Measurements from ENCODE around the gene HDDC3.
"Not testable (repeated sequence)": the region's sequence is repeated elsewhere in the genome, so short reads cannot be mapped to it uniquely, and the experiment has no call there.

HDDC3 gene

GRCh38 chr15:90909976-90910375 lies 22.4 kb downstream of the HDDC3 start:
- DNase-seq (ENCODE audit: low read depth in 3 of 3) = no peak

DNA sequence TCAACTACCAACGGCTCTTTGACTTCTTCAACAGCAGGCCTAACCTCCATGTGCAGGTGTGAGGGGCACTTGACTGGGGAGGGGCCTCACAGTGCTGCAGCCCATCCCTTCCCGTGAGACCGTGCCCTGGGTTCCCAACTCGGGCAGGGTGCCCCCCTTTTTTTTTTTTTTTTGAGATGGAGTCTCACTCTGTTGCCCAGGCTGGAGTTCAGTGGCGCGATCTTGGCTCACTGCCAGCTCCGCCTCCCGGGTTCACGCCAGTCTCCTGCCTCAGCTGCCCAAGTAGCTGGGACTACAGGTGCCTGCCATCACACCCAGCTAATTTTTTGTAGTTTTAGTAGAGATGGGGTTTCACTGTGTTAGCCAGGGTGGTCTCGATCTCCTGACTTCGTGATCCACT lies 22.9 kb downstream of the HDDC3 start:
- not testable (repeated sequence) for DNase-seq (ENCODE audit: low read depth in 3 of 3)

DNA sequence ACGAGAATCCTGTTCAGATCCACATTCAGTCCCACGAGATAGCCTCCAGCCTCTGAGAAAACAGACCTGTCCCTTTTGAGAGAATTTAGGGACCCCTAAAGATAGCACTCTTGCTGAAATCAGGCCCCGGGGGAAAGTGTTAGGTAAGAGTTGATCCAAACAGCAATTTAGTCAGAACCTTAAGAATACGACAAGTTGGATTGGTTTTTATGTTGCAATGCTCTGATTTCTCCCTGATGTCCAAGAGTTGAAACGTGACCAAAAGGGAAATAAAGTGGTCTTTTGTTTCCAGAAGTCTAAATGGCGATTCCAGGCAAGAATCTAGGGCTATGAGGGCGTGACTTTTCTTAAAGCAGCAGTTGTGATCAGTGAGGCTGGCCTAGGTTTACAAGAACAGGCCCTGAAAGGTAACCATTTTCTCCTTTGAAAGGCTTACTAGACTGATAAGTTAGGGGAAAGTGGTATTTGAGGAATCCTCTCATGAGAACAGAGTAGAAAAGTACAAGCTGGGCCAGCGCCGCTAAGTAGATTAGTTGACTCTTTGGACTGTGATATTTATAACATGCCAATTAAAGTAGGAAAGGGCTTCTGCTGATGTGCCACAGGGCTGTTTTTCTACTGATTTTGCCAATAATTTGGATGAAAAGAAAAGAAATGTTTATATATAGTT lies 24.4 kb downstream of the HDDC3 start:
- DNase-seq (ENCODE audit: low read depth in 3 of 3) = no peak

- no peak for DNase-seq (ENCODE audit: low read depth in 3 of 3)
Measured at GRCh38 chr15:90907051-90907660, 25.2 kb downstream of the HDDC3 start.

DNA sequence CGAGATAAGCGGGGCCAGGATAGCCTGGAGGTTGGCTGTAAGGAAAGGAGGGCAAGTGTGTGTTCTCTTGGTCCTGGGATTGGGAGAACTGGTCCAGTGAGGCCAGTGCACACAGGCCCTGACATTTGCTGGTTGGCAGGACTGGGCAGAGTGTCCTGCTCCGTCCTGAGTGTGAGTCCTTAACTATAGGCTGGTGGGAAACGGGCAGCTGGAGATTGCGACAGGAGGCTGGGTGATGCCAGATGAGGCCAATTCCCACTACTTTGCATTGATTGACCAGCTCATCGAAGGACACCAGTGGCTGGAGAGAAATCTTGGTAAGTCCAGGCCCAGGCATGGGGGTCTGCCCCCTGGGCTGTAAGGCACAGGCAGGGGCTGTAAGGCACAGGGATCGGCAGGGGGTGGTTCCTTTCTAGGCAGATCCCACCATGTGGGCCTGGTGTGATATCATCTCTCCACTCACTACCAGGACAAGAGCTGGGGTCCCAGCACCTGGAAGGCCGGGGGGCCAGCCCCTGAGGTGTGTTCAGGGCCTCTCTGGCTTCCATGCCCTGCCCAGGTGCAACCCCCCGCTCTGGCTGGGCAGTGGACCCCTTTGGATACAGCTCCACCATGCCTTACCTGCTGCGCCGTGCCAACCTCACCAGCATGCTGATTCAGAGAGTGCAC lies 26.0 kb downstream of the HDDC3 start:
- no peak for DNase-seq (ENCODE audit: low read depth in 3 of 3)

GRCh38 chr15:90905306-90906180 lies 26.8 kb downstream of the HDDC3 start:
- DNase-seq (ENCODE audit: low read depth in 3 of 3) = no peak

DNA sequence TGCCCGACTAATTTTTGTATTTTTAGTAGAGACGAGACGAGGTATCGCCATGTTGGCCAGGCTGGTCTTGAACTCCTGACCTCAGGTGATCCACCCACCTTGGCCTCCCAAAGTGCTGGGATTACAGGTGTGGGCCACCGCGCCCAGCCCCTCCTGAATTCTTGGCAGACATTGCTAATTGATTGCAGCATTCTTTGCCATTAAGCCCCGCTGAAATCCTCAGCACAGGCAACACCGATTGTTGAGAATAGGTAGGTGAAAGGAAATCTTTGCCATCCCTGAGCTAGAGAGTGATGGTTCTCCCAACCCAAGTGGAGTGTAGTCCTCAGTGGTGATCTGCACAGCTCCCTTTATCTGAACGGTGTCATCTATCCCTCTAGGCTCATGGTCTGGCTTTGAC lies 27.6 kb downstream of the HDDC3 start:
- DNase-seq (ENCODE audit: low read depth in 3 of 3) = no peak

GRCh38 chr15:90903733-90904536 lies 28.4 kb downstream of the HDDC3 start:
- no peak for DNase-seq (ENCODE audit: low read depth in 3 of 3)

DNA sequence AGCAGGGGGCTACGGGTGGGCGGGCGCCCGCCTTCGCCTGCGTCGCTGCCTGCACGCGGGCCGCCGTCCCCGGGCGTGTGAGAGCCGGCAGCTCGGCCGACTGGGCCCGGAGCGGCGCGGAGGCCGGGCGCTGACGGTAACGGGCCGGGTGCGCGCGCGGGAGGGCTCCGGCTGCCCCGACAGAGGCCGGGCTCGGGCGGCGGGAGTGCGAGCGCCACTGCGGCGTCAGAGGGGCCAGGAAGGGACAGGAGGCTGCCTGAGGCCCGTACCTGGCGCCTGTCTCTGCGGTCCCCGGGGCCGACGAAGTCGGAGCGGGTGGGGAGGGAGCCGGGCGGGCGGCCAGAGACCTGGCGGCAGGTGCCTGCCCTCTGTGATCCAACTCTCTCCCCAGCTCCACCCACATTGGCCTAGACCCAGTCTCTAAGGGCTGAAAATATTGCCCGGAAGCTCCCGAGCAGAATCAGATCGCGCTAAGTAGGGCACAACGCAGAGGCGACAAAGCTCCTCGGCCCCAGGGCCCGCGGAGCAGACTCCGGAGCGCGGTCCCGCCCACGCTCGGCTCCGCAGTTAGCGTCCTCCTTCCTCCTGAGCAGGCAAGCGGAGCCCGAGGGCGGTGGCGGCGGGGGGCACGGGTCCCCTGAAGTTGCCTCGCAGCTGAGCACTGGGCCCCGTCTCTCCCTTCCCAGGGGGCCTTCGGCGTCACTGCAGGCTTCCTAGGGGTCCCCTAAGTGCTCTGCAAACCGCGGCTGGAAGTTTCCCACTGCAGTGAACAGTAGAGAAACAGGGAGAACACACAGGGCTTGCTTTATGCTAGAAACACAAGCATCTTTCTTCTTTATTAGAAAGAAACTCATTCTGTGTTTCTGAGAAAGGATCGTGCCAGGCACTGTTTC lies 29.3 kb downstream of the HDDC3 start, which contains the start of gene MAN2A2:
Gene MAN2A2 (plus strand): TSS at position 463 of the 893 bp plus-strand sequence. CDS start 906 bp downstream, outside the sequence.
- peak; percentile 60 to 83 (median 68) for DNase-seq (ENCODE audit: low read depth in 3 of 3)

DNA sequence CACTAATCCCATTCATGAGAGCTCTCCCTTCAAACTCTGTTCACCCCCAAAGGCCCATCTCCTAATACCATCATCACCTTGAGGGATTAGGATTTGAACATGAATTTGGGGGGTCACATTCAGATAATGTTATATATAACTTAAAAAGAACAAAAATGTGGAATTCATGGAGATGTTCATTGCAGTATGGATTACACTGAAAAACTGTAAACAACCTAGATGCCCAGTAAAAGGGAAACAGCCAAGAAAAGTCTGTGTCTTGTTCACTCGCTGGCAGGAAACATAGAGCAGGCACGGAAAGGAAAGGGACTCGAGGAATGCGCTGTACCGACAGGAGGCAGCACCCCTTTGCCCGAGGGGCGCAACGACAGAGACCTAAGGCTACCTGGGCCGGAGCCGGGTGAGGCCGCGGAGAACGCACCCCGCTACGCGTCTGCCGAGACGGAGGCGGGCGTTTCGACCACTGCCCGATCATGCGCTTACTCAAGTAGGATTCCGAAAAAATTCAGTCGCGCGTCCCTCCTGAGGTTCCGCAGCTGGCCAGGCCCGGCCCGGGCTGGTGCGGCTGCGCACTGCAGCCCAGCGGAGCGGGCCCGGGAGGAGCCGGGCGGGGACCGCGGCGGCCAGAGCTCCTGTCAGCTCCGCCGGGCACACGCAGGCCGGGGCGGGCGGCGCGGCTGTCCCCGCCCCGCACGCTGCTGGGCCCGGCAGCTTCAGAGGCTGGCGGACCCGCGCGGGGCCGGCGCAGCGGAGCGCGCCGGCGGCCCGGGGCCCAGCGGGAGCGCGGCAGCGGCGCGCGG lies 30.1 kb downstream of the HDDC3 start:
- peak; percentile 45 to 59 (median 47) for DNase-seq (ENCODE audit: low read depth in 3 of 3)

- no peak for DNase-seq (ENCODE audit: low read depth in 3 of 3)
Measured at GRCh38 chr15:90901175-90902039, 30.9 kb downstream of the HDDC3 start.

- not testable (repeated sequence) for DNase-seq (ENCODE audit: low read depth in 3 of 3)
Measured at GRCh38 chr15:90897131-90897655, 35.2 kb downstream of the HDDC3 start.

- no peak for DNase-seq (ENCODE audit: low read depth in 3 of 3)
Measured at GRCh38 chr15:90895571-90896117, 36.7 kb downstream of the HDDC3 start.

DNA sequence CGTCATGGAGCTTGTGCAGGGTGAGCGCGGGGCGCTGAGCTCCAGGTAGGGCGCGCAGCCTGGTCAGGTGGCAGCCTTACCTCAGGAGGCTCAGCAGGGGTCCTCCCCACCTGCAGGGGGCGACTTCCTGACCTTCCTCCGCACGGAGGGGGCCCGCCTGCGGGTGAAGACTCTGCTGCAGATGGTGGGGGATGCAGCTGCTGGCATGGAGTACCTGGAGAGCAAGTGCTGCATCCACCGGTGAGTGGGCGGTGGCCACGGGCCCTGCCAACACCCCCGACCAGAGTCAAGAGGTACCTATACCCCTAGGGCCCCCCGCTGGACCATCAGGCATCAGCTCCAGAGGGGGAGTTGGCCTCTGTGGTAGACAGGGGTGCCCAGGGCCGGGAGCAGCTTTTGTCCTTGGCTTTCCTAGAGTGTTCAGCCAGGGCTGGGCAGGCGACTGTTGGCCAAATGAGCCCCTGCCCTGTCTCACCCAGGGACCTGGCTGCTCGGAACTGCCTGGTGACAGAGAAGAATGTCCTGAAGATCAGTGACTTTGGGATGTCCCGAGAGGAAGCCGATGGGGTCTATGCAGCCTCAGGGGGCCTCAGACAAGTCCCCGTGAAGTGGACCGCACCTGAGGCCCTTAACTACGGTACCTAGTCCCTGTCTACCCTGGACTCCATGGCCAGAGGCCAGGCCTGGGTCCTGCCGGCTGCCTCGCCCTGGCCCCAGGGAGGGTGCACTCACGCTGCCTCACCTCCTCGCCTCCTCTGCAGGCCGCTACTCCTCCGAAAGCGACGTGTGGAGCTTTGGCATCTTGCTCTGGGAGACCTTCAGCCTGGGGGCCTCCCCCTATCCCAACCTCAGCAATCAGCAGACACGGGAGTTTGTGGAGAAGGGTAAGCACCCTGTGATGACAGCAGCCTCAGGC lies 38.9 kb downstream of the HDDC3 start:
- DNase-seq (ENCODE audit: low read depth in 3 of 3) = no peak

GRCh38 chr15:90892498-90893174 lies 39.7 kb downstream of the HDDC3 start:
- DNase-seq (ENCODE audit: low read depth in 3 of 3) = no peak

DNA sequence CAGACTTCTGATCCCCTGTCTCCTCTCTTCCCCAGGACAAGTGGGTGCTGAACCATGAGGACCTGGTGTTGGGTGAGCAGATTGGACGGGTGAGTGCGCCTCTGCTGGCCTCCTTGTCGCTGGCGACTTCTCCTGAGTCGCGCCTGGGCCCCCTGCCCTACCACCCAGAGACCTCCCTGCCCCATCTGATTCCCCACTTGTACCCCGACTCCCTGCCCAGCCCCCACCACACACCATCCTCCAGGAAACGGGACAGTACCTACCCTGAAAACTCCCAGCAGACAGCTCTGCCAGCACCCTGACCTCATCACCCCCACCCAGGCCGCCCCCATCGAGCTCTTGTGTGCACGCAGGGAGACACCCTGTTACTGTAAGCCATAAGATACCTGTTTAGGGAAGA lies 40.3 kb downstream of the HDDC3 start:
- no peak for DNase-seq (ENCODE audit: low read depth in 3 of 3)
